HepG2 (cell line): ENCODE results near the gene POLR3E. TPM values are rescaled to one million over a fixed set of nuclear protein-coding genes. Genes with fewer than 3 reads are reported as not detected.
A peak's percentile ranks its signal among the peaks of the same experiment; 100 is the strongest.

Experiments
- CBX5 ChIP-seq: sonication (generic); formaldehyde crosslinking; IDR thresholded peaks from 2 replicates; pipeline ENCODE4 v1.4.0; 2020; ENCODE audit warnings: missing genetic modification reagents, borderline replicate concordance
- ESRRA ChIP-seq: sonication (generic); formaldehyde crosslinking; IDR thresholded peaks from 2 replicates; pipeline ENCODE4 v1.5.1; 2020; ENCODE audit warnings: mild to moderate bottlenecking, low read depth, missing genetic modification reagents
- MBNL3 ChIP-seq: fragments of 250-450 bp; sonication (Bioruptor Pico); conservative IDR thresholded peaks from 2 replicates; pipeline ENCODE4 v1.8.0; 2022; ENCODE audit warnings: mild to moderate bottlenecking, inconsistent platforms
- NCOA1 ChIP-seq: sonication (generic); formaldehyde crosslinking; IDR thresholded peaks from 2 replicates; pipeline ENCODE4 v1.9.0; 2021; ENCODE audit warnings: missing genetic modification reagents
- PPARG ChIP-seq: conservative IDR thresholded peaks from 2 replicates; pipeline ENCODE4 v1.6.1; 2016; ENCODE audit warnings: missing biosample characterization, missing genetic modification reagents
- RBFOX2 ChIP-seq: fragments of 200-400 bp; formaldehyde crosslinking; IDR thresholded peaks from 2 replicates; pipeline ENCODE4 v1.6.1; 2017; ENCODE audit warnings: low read depth, mild to moderate bottlenecking, low read length
- SAP130 ChIP-seq: IDR thresholded peaks from 2 replicates; pipeline ENCODE4 v1.6.1; 2016; ENCODE audit warnings: low read depth
- SMARCC2 ChIP-seq: fragments of 450-650 bp; IDR thresholded peaks from 2 replicates; pipeline ENCODE4 v1.6.1; 2017; ENCODE audit warnings: antibody characterized with exemption, mild to moderate bottlenecking
- TBX3 ChIP-seq: fragments of 450-650 bp; IDR thresholded peaks from 2 replicates; pipeline ENCODE4 v1.6.1; 2017; ENCODE audit warnings: antibody characterized with exemption, mild to moderate bottlenecking, inconsistent platforms, borderline replicate concordance
- ZBTB21 ChIP-seq: sonication (generic); formaldehyde crosslinking; IDR thresholded peaks from 2 replicates; pipeline ENCODE4 v1.4.0; 2020; ENCODE audit warnings: missing genetic modification reagents
- ZBTB42 ChIP-seq: sonication (generic); formaldehyde crosslinking; IDR thresholded peaks from 2 replicates; pipeline ENCODE4 v1.5.0; 2020; ENCODE audit warnings: mild to moderate bottlenecking, missing genetic modification reagents
- ZNF124 ChIP-seq: sonication (generic); formaldehyde crosslinking; IDR thresholded peaks from 2 replicates; pipeline ENCODE4 v1.4.0; 2020; ENCODE audit warnings: missing genetic modification reagents
- ZNF136 ChIP-seq: sonication (generic); formaldehyde crosslinking; IDR thresholded peaks from 2 replicates; pipeline ENCODE4 v1.8.1; 2022; ENCODE audit warnings: low read depth, mild to moderate bottlenecking, moderate library complexity, missing genetic modification reagents
- ZNF557 ChIP-seq: sonication (generic); formaldehyde crosslinking; IDR thresholded peaks from 2 replicates; pipeline ENCODE4 v1.4.0; 2020; ENCODE audit warnings: missing genetic modification reagents
- ZNF619 ChIP-seq: sonication (generic); formaldehyde crosslinking; IDR thresholded peaks from 2 replicates; pipeline ENCODE4 v1.4.0; 2020; ENCODE audit warnings: mild to moderate bottlenecking, missing genetic modification reagents
- ZNF782 ChIP-seq: sonication (generic); formaldehyde crosslinking; IDR thresholded peaks from 2 replicates; pipeline ENCODE4 v1.4.0; 2020; ENCODE audit warnings: missing genetic modification reagents, mild to moderate bottlenecking, borderline replicate concordance
- polyA plus RNA-seq, 8 experiments: library from polyadenylated mRNA; depleted of rRNA in 3 of 8; stranded (reverse) in 7 of 8; unstranded in 1 of 8; fragments of >200 nt; fragmentation: Illumina TruSeq in 4 of 8; extraction: Trizol in 4 of 8; gene quantifications; 2 replicates each; pipeline versions ENCODE4 v1.2.1 to v1.2.3, GENCODE V29; 2011 to 2016; ENCODE audit warnings: low read depth in 4 of 8, missing spikeins in 1 of 8, mixed read lengths in 1 of 8; ENCODE audit not compliant: insufficient read depth in 1 of 8
- total RNA-seq, 5 experiments: library from RNA; depleted of rRNA; stranded (reverse); fragments of >200 nt; fragmentation: Illumina TruSeq; extraction: Trizol; gene quantifications; 2 replicates each; pipeline ENCODE4 v1.2.3, GENCODE V29; 2016; ENCODE audit warnings: low read depth in 1 of 5
- TF ChIP-seq, protein P1 (sequence below): sonication (generic); formaldehyde crosslinking; conservative IDR thresholded peaks from 2 replicates; pipeline ENCODE4 v1.8.1; 2023; ENCODE audit warnings: missing genetic modification reagents
- TF ChIP-seq, protein P2 (sequence below): sonication (generic); formaldehyde crosslinking; IDR thresholded peaks from 2 replicates; pipeline ENCODE4 v1.4.0; 2020; ENCODE audit warnings: mild to moderate bottlenecking, missing genetic modification reagents
- TF ChIP-seq, protein P3 (sequence below): sonication (generic); formaldehyde crosslinking; IDR thresholded peaks from 2 replicates; pipeline ENCODE4 v1.9.0; 2021; ENCODE audit warnings: missing genetic modification reagents, mild to moderate bottlenecking, borderline replicate concordance
- TF ChIP-seq, protein P4 (sequence below): sonication (generic); formaldehyde crosslinking; IDR thresholded peaks from 2 replicates; pipeline ENCODE4 v1.5.1; 2020; ENCODE audit warnings: missing genetic modification reagents, mild to moderate bottlenecking, borderline replicate concordance

The POLR3E gene
- total and polyA plus RNA-seq, 2 of the 13 experiments (the other 11 are each of a cell fraction or from before 2014, with no cell fraction given) = 135 to 262 TPM

DNA sequence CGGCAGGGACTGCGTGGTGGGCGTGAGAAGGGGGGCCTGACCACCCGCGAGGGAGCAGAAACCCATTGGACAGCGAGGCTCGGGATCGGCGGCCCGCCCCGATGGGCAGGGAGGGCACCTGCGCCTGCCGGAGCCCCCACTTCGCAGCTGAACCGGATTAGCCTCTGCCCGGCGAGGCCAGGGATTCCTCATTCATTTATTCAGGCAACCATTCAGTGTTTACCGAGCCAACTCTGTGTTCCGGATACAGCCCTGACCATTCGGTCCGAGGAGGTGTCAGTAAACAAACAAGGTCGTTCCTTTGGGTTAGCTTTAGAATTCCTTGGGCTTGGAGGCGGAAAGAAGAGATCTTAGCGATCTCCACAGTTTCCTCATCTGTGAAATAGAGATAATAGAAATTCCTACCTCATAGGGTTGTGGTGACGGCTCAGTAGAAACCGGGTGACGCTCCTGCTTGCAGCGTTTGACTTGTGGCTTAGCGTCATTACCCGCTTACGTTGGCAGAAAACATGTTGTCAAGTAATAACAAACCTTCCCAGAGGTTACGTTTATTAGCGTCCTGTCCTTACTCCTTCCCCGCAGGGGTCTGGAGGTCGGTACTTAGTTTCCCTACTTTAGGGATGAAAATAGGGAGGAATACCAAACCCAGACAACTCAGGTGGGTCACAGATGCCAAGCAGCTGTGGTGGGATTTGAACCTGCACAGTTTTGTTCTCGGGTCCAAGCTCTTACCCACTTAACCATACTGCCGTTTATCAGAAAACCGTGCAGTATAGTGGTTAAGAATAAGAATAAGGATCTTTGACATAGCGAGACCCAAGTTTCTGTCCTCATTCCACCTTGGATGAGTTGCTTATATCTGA is 893 bp downstream of the POLR3E start (continued):
- TF ChIP-seq MBNL3 (0 out of 2 replicates have a peak, but pooled peaks have one; percentile 5), CBX5 (CRISPR knock-in tag) (no peak; the same call in 1 of the 2 replicates), PPARG (peak; percentile 61; the same call in 1 of the 2 replicates), ZNF557 (CRISPR knock-in tag) (peak; percentile 48), RBFOX2 (peak; percentile 55), ZNF782 (no peak), SAP130 (CRISPR knock-in tag) (no peak; the same call in 1 of the 2 replicates), ZBTB21 (CRISPR knock-in tag) (peak; percentile 89), ZNF124 (CRISPR knock-in tag) (peak; percentile 27; the same call in 1 of the 2 replicates), TBX3 (no peak; the same call in 1 of the 2 replicates), ESRRA (CRISPR knock-in tag) (peak; percentile 37; the same call in 1 of the 2 replicates), ZNF136 (no peak), NCOA1 (CRISPR knock-in tag) (peak; percentile 45; the same call in 1 of the 2 replicates), SMARCC2 (no peak), ZBTB42 (CRISPR knock-in tag) (no peak), ZNF619 (0 out of 2 replicates have a peak, but pooled peaks have one; percentile 0)
- TF ChIP-seq, protein P1, sequence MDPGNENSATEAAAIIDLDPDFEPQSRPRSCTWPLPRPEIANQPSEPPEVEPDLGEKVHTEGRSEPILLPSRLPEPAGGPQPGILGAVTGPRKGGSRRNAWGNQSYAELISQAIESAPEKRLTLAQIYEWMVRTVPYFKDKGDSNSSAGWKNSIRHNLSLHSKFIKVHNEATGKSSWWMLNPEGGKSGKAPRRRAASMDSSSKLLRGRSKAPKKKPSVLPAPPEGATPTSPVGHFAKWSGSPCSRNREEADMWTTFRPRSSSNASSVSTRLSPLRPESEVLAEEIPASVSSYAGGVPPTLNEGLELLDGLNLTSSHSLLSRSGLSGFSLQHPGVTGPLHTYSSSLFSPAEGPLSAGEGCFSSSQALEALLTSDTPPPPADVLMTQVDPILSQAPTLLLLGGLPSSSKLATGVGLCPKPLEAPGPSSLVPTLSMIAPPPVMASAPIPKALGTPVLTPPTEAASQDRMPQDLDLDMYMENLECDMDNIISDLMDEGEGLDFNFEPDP (CRISPR knock-in tag) = 0 out of 2 replicates have a peak, but pooled peaks have one; percentile 43
- TF ChIP-seq, protein P2, sequence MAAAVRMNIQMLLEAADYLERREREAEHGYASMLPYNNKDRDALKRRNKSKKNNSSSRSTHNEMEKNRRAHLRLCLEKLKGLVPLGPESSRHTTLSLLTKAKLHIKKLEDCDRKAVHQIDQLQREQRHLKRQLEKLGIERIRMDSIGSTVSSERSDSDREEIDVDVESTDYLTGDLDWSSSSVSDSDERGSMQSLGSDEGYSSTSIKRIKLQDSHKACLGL (CRISPR knock-in tag) = no peak
- TF ChIP-seq, protein P3, sequence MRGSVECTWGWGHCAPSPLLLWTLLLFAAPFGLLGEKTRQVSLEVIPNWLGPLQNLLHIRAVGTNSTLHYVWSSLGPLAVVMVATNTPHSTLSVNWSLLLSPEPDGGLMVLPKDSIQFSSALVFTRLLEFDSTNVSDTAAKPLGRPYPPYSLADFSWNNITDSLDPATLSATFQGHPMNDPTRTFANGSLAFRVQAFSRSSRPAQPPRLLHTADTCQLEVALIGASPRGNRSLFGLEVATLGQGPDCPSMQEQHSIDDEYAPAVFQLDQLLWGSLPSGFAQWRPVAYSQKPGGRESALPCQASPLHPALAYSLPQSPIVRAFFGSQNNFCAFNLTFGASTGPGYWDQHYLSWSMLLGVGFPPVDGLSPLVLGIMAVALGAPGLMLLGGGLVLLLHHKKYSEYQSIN (CRISPR knock-in tag) = no peak
- TF ChIP-seq, protein P4, sequence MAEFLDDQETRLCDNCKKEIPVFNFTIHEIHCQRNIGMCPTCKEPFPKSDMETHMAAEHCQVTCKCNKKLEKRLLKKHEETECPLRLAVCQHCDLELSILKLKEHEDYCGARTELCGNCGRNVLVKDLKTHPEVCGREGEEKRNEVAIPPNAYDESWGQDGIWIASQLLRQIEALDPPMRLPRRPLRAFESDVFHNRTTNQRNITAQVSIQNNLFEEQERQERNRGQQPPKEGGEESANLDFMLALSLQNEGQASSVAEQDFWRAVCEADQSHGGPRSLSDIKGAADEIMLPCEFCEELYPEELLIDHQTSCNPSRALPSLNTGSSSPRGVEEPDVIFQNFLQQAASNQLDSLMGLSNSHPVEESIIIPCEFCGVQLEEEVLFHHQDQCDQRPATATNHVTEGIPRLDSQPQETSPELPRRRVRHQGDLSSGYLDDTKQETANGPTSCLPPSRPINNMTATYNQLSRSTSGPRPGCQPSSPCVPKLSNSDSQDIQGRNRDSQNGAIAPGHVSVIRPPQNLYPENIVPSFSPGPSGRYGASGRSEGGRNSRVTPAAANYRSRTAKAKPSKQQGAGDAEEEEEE (CRISPR knock-in tag) = no peak
